HG02970 (cell line): ENCODE measurements around the gene TMEM128.
"Not testable (repeated sequence)": the region's sequence is repeated elsewhere in the genome, so short reads cannot be mapped to it uniquely, and the experiment has no call there.

Experiments used
- ATAC-seq: cut with Tn5 transposase; IDR thresholded peaks from one replicate; pipeline ENCODE4 v1.9.1; 2021; ENCODE audit warnings: mild to moderate bottlenecking, moderate library complexity, moderate number of reproducible peaks; ENCODE audit not compliant: unreplicated experiment, low FRiP score

TMEM128 gene

GRCh38 chr4:4202510-4202909 is 45.5 kb downstream of the TMEM128 start:
- no peak for ATAC-seq

- ATAC-seq, result no peak
Observed at GRCh38 chr4:4200624-4201023, 47.4 kb downstream of the TMEM128 start.

- no peak for ATAC-seq
Observed at GRCh38 chr4:4195354-4195753, 52.7 kb downstream of the TMEM128 start.

GRCh38 chr4:4188557-4188956 is 59.5 kb downstream of the TMEM128 start:
- ATAC-seq, result not testable (repeated sequence)
